Sigmoid colon (tissue), 7 donors: Measurements from ENCODE around the gene THEMIS. TPM values are rescaled to one million over a fixed set of nuclear protein-coding genes. Genes with fewer than 3 reads are reported as not detected.

Experiments used
- DNase-seq: peaks from one replicate; pipeline ENCODE4 v3.0.0-alpha.2; 2019
- H3K27ac ChIP-seq, 4 donors: fragments of 200-600 bp; sonication (generic); one replicate each; pipeline ENCODE4 v1.5.1; 2016 to 2019; ENCODE audit warnings: mild to moderate bottlenecking in 1 of 4
- H3K27me3 ChIP-seq, 3 donors: fragments of 200-600 bp; sonication (generic); one replicate each; pipeline ENCODE4 v1.5.1; 2019; ENCODE audit warnings: mild to moderate bottlenecking in 1 of 3
- H3K36me3 ChIP-seq, 4 donors: fragments of 200-600 bp; sonication (generic); one replicate each; pipeline ENCODE4 v1.5.1; 2016 to 2019
- H3K4me1 ChIP-seq, 4 donors: fragments of 200-600 bp; sonication (generic); one replicate each; pipeline ENCODE4 v1.5.1; 2017 to 2019
- H3K4me3 ChIP-seq, 4 donors: fragments of 200-600 bp; sonication (generic); one replicate each; pipeline ENCODE4 v1.5.1; 2017 to 2019; ENCODE audit warnings: mild to moderate bottlenecking in 2 of 4, moderate library complexity in 1 of 4
- H3K9me3 ChIP-seq, 4 donors: fragments of 200-600 bp in 3 of 4; sonication (generic) in 3 of 4; one replicate each; pipeline versions ENCODE4 v1.5.1 to v1.6.1; 2013 to 2019
- EP300 ChIP-seq, 4 donors: sonication (generic); formaldehyde crosslinking; IDR thresholded peaks; one replicate each; pipeline ENCODE4 v1.6.1; 2017; ENCODE audit warnings: antibody characterized with exemption in 4 of 4
- POLR2A ChIP-seq, 2 donors: fragments of 450-650 bp; IDR thresholded peaks; one replicate each; pipeline ENCODE4 v1.6.1; 2016; ENCODE audit warnings: antibody characterized with exemption in 2 of 2, mild to moderate bottlenecking in 2 of 2, moderate library complexity in 2 of 2
- POLR2AphosphoS5 ChIP-seq, 4 donors: sonication (generic); formaldehyde crosslinking; IDR thresholded peaks; one replicate each; pipeline ENCODE4 v1.6.1; 2017; ENCODE audit warnings: antibody characterized with exemption in 4 of 4
- WGBS, 2 donors: extraction: QIAGEN DNeasy Blood & Tissue Kit; methylation state at CpG; one replicate each; pipeline ENCODE4 v1.1.7; 2013; 5-methylcytosine and 5-hydroxymethylcytosine counted together
- intact Hi-C: fragments of 100-400 bp; cut with DNase I; formaldehyde crosslinking; loops from one replicate; pipeline ENCODE4 v1.15.1; 2023
- polyA plus RNA-seq, 3 donors: library from polyadenylated mRNA; stranded (reverse); fragments of 200-250 nt; gene quantifications; one replicate each; pipeline ENCODE4 v1.2.3, GENCODE V29; 2013
- total RNA-seq, 4 donors: library from RNA; depleted of rRNA; stranded (reverse); fragments of >200 nt; gene quantifications; one replicate each; pipeline ENCODE4 v1.1.0, GENCODE V29; 2016
- TF ChIP-seq, protein P1 (sequence below), 4 experiments: fragments of 450-650 bp in 3 of 4; fragments of 200-600 bp in 1 of 4; IDR thresholded peaks; one replicate each; pipeline ENCODE4 v1.5.1; 2016 to 2019; ENCODE audit warnings: antibody characterized with exemption in 4 of 4, mild to moderate bottlenecking in 3 of 4, moderate library complexity in 2 of 4
- donor health status: healthy with polysubstance abuse.
- donor health status: Bipolar disorder and iron deficiency.
- donor health status: healthy.

THEMIS gene
- total and polyA plus RNA-seq, 7 donors, result 0.33 to 2.5 (median 0.60) TPM; not detected in 2

DNA sequence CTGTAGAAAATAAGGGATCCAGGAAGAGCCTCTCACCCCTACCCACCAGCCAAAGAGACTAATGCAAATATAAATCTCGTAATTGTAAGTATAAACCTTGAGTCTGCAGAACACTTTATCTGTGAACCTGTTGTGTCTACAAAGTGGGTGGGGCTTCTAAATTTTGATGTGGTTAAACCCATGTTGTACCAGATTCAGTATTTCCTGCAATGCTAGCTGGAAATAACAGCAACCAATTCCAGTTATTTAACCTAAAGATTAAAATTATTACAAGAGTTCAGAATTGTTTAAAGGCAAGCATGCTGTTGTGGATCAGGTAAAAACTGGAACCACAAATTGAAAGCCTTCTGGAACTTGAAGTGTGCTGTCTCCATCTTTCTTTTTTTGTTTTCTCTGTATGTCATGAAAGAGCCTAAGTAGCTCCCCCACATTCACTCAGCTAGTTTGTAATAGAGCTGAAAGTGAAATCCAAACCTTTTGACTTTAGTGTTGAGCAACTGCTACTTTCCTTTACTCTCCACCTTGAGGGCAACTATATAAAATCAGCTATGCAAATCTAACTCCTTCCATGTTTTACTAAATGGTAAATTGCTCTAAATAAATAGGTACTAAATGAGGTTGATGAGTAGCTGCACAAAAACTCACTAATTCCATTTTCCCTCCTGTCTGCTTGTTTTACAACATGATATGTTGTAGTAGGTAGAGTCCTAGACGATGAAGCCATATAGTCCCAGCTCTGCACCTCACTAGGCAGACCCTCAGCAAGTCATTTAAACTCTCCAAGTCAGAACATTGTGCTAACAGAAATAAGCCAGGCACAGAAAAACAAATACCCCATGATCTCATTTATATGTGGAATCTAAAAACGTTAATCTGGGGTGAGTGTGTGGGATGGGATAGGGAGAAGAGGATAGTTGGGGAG lies 17.9 kb upstream of the THEMIS start:
- Histone ChIP-seq H3K4me3 (no peak overlapping the region), H3K9me3 (no peaks in the 10 kb centered on the region), H3K27ac (no peak overlapping the region), H3K36me3 (no peaks in the 10 kb centered on the region), H3K27me3 (no peaks in the 10 kb centered on the region), H3K4me1 (no peaks in the 10 kb centered on the region)
- no peak for TF ChIP-seq POLR2A (IDR thresholded peaks at IDR 0.05)
- TF ChIP-seq POLR2AphosphoS5 (IDR thresholded peaks at IDR 0.05), result no peak
- TF ChIP-seq, protein P1, sequence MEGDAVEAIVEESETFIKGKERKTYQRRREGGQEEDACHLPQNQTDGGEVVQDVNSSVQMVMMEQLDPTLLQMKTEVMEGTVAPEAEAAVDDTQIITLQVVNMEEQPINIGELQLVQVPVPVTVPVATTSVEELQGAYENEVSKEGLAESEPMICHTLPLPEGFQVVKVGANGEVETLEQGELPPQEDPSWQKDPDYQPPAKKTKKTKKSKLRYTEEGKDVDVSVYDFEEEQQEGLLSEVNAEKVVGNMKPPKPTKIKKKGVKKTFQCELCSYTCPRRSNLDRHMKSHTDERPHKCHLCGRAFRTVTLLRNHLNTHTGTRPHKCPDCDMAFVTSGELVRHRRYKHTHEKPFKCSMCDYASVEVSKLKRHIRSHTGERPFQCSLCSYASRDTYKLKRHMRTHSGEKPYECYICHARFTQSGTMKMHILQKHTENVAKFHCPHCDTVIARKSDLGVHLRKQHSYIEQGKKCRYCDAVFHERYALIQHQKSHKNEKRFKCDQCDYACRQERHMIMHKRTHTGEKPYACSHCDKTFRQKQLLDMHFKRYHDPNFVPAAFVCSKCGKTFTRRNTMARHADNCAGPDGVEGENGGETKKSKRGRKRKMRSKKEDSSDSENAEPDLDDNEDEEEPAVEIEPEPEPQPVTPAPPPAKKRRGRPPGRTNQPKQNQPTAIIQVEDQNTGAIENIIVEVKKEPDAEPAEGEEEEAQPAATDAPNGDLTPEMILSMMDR (IDR thresholded peaks at IDR 0.05), result no peak
- no peak for TF ChIP-seq EP300 (IDR thresholded peaks at IDR 0.05)
- intact Hi-C loops, result no loop called here
- DNase-seq, result no peak
- 57 to 67% methylated on average over 3 of the region's 3 CpGs for WGBS, 2 donors

DNA sequence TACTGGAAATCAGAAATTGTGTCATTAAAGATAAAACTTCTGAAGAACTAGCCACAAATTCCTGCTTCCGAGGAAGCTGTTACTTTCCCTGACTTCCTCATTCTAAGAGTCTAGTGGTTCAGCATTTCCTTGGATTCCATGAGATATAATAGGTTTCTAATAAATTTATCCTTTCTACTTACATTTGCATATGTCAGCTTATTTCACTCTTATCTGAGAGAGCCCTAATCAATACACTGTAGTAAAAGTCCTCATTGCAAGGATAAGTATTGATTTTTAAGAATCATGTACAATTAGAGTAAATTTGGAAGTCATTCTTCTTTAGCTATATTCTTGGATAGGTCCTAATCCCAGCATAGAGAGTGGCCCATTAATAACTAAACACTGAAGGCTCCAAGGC lies 16.9 kb upstream of the THEMIS start:
- Histone ChIP-seq H3K4me3 (no peak overlapping the region), H3K9me3 (no peaks in the 10 kb centered on the region), H3K36me3 (no peaks in the 10 kb centered on the region), H3K4me1 (no peaks in the 10 kb centered on the region), H3K27me3 (no peaks in the 10 kb centered on the region), H3K27ac (no peak overlapping the region)
- WGBS, 2 donors, result 81 to 88% methylated on average over 1 of the region's 1 CpG
- DNase-seq, result no peak
- intact Hi-C loops, result no loop called here
- TF ChIP-seq POLR2AphosphoS5 (IDR thresholded peaks at IDR 0.05) (no peak), POLR2A (IDR thresholded peaks at IDR 0.05) (no peak), EP300 (IDR thresholded peaks at IDR 0.05) (no peak)
- TF ChIP-seq, protein P1 (IDR thresholded peaks at IDR 0.05), result no peak

DNA sequence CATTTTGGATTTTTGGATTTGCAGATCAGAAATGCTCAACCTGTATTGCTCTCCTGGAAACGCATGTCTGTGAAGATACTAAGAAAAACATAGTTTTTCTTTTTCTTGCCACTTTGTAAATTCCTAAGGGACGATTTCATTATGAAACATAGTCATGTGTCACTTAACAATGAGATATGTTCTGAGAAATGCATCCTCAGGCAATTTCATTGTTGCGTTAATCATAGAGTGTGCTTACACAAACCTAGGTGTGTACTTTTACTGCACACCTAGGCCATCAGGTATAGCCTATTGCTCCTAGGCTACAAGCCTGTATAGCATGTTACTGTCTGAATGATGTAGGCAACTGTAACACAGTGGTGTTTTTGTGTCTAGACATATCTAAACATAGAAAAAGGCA lies 13.4 kb upstream of the THEMIS start:
- TF ChIP-seq, protein P1 (IDR thresholded peaks at IDR 0.05), result no peak
- no peak for TF ChIP-seq EP300 (IDR thresholded peaks at IDR 0.05)
- TF ChIP-seq POLR2A (IDR thresholded peaks at IDR 0.05), result no peak
- TF ChIP-seq POLR2AphosphoS5 (IDR thresholded peaks at IDR 0.05), result no peak
- DNase-seq, result no peak
- H3K36me3 ChIP-seq, result no peaks in the 10 kb centered on the region
- WGBS, 2 donors, result 88 to 91% methylated on average over 3 of the region's 3 CpGs
- no peak overlapping the region for H3K27ac ChIP-seq
- no peaks in the 10 kb centered on the region for H3K27me3 ChIP-seq
- H3K4me1 ChIP-seq, result no peaks in the 10 kb centered on the region
- intact Hi-C loops, result no loop called here
- peaks cover 0 to 7% (median 0%) of the 10 kb centered on the region in 4 donors for H3K9me3 ChIP-seq
- no peak overlapping the region for H3K4me3 ChIP-seq

DNA sequence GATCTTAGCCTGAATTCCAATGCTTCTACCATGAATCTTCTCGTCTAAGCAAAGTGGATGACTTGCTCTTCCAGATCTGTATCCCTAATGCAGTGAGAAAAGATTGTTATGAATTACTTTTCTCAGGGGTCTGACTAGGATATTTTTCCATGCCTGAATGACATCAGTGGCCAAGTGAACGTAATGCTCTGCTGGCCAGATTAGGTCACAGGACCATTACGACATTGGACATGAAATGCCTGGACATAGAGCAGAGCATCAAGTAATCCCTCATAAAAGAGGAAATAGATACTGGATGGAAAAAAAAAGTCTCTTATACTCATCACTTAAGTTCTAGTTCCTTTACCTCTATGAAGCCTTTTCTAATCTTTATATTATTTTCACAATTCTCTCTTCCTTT lies 12.1 kb upstream of the THEMIS start:
- Histone ChIP-seq H3K4me3 (no peak overlapping the region), H3K27ac (no peak overlapping the region), H3K27me3 (no peaks in the 10 kb centered on the region), H3K36me3 (no peaks in the 10 kb centered on the region), H3K4me1 (no peaks in the 10 kb centered on the region), H3K9me3 (peaks cover 0 to 7% (median 0%) of the 10 kb centered on the region in 4 donors)
- no peak for DNase-seq
- 73 to 89% methylated on average over 3 of the region's 3 CpGs for WGBS, 2 donors
- intact Hi-C loops, result no loop called here
- TF ChIP-seq EP300 (IDR thresholded peaks at IDR 0.05), result no peak

DNA sequence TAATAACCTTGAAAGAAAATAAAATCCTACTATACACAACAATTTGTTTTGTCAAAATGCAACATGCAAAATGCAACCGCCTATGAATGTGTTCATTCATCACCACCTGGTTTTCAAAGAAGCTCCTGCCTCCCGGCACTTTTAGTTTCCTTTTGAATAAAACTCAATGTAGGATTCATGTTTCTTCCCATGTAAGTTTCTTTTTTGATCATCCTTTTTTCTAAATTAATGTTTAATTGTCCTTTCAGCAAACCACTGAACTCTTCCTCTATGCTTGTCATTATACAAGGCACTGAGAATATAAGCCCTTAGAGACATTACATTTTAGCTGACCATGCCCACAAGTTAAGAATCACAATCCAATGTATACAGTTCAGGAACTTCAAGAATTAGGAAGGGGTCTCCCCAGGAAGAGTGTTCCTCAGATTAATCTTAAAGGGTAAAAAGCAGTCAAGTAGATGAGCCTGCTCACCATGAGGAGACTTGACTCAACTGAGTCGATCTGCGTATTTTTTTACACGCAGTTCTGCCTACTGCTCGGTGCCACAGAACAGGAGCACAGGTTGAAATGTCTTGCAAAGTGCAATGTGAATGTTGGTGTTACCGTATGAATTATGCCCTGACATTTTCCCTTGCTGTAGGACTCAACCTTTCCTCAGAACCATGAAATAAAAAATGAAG lies 7.2 kb upstream of the THEMIS start:
- H3K36me3 ChIP-seq, result no peaks in the 10 kb centered on the region
- WGBS, 2 donors, result 81 to 90% methylated on average over 7 of the region's 7 CpGs
- intact Hi-C loops, result no loop called here

More for the DNA sequence above, 7.2 kb upstream of the THEMIS start:
- Histone ChIP-seq H3K4me3 (no peak overlapping the region), H3K4me1 (no peaks in the 10 kb centered on the region), H3K27me3 (no peaks in the 10 kb centered on the region), H3K9me3 (peaks cover 0 to 7% (median 0%) of the 10 kb centered on the region in 4 donors), H3K27ac (no peak overlapping the region)
- no peak for TF ChIP-seq POLR2A (IDR thresholded peaks at IDR 0.05)
- no peak for TF ChIP-seq EP300 (IDR thresholded peaks at IDR 0.05)
- TF ChIP-seq, protein P1 (IDR thresholded peaks at IDR 0.05), result no peak
- TF ChIP-seq POLR2AphosphoS5 (IDR thresholded peaks at IDR 0.05), result no peak
- no peak for DNase-seq
